SK-N-MC (cell line): ENCODE data around the gene VPS25.
A peak's percentile ranks its signal among the peaks of the same experiment; 100 is the strongest.

Experiments used
- DNase-seq: peaks from one replicate; pipeline ENCODE4 v3.0.0-alpha.2; 2011; ENCODE audit warnings: low read depth, low spot score
- H3K27ac ChIP-seq: fragments of 200-600 bp; sonication (generic); 2 replicates; pipeline ENCODE4 v1.5.1; 2016; ENCODE audit warnings: mixed run types
- H3K36me3 ChIP-seq: fragments of 200-600 bp; sonication (generic); 2 replicates; pipeline ENCODE4 v1.6.1; 2017; ENCODE audit warnings: antibody characterized with exemption, low read length, mixed read lengths; ENCODE audit not compliant: insufficient read depth
- H3K4me3 ChIP-seq: fragments of 200-600 bp; sonication (generic); 2 replicates; pipeline ENCODE4 v1.5.1; 2016
- H3K9ac ChIP-seq: fragments of 200-600 bp; sonication (generic); 2 replicates; pipeline ENCODE4 v1.8.0; 2017; ENCODE audit warnings: mixed run types, mixed read lengths; ENCODE audit not compliant: insufficient read length
- H3K9me3 ChIP-seq: fragments of 200-600 bp; sonication (generic); 2 replicates; pipeline ENCODE4 v1.6.1; 2017; ENCODE audit warnings: low read depth, mild to moderate bottlenecking, antibody characterized with exemption, low read length, moderate library complexity, mixed read lengths
- EZH2 ChIP-seq: fragments of 200-600 bp; sonication (generic); IDR thresholded peaks from one replicate; pipeline ENCODE4 v1.6.1; 2017; ENCODE audit warnings: antibody characterized with exemption
- FOXP2 ChIP-seq: optimal IDR thresholded peaks from 2 replicates; pipeline ENCODE3; 2011; ENCODE audit warnings: mild to moderate bottlenecking, moderate library complexity; ENCODE audit not compliant: insufficient read depth; ENCODE audit errors: extremely low read length, control extremely low read depth
- POLR2AphosphoS5 ChIP-seq: IDR thresholded peaks from 2 replicates; pipeline ENCODE4 v1.6.1; 2012; ENCODE audit warnings: mild to moderate bottlenecking, low read depth, low read length, borderline replicate concordance

VPS25 gene

GRCh38 chr17:42779304-42779935 is 6.2 kb downstream of the VPS25 start:
- TF ChIP-seq FOXP2 (no peak), EZH2 (no peak), POLR2AphosphoS5 (no peak)
- no peak overlapping the region for H3K4me3 ChIP-seq
- H3K9me3 ChIP-seq = no peaks in the 10 kb centered on the region
- H3K9ac ChIP-seq = no peak overlapping the region
- H3K27ac ChIP-seq = no peak overlapping the region
- no peak for DNase-seq
- peaks cover 27% of the 10 kb centered on the region for H3K36me3 ChIP-seq

- peak; percentile 32; the same call in 1 of the 2 replicates for TF ChIP-seq POLR2AphosphoS5
- TF ChIP-seq FOXP2 = no peak
- TF ChIP-seq EZH2 = no peak
- Histone ChIP-seq H3K9me3 (no peaks in the 10 kb centered on the region), H3K36me3 (peaks cover 20% of the 10 kb centered on the region), H3K9ac (peak within 1 kb of the TSS; percentile 69), H3K27ac (no peak within 1 kb of the TSS), H3K4me3 (peak within 1 kb of the TSS; percentile 82)
- no peak for DNase-seq
Measured at GRCh38 chr17:42779936-42780850, 6.9 kb downstream of the VPS25 start, which contains the start of gene WNK4. Gene WNK4 (plus strand): TSS chr17:42780610. CDS start chr17:42780699, 89 bp downstream.

GRCh38 chr17:42780851-42781638 is 7.8 kb downstream of the VPS25 start:
- Histone ChIP-seq H3K27ac (no peak overlapping the region), H3K9me3 (no peaks in the 10 kb centered on the region), H3K4me3 (peak overlapping the region; percentile 82), H3K9ac (peak overlapping the region; percentile 69), H3K36me3 (peaks cover 12% of the 10 kb centered on the region)
- DNase-seq = no peak
- no peak for TF ChIP-seq POLR2AphosphoS5
- TF ChIP-seq FOXP2 = no peak
- no peak for TF ChIP-seq EZH2

- Histone ChIP-seq H3K36me3 (peaks cover 8% of the 10 kb centered on the region; the same call in 1 of the 2 replicates), H3K9ac (no peak overlapping the region), H3K9me3 (no peaks in the 10 kb centered on the region), H3K4me3 (no peak overlapping the region), H3K27ac (no peak overlapping the region)
- DNase-seq = no peak
- no peak for TF ChIP-seq FOXP2
- TF ChIP-seq POLR2AphosphoS5 = no peak
- no peak for TF ChIP-seq EZH2
Measured at GRCh38 chr17:42781639-42782165, 8.5 kb downstream of the VPS25 start.

DNA sequence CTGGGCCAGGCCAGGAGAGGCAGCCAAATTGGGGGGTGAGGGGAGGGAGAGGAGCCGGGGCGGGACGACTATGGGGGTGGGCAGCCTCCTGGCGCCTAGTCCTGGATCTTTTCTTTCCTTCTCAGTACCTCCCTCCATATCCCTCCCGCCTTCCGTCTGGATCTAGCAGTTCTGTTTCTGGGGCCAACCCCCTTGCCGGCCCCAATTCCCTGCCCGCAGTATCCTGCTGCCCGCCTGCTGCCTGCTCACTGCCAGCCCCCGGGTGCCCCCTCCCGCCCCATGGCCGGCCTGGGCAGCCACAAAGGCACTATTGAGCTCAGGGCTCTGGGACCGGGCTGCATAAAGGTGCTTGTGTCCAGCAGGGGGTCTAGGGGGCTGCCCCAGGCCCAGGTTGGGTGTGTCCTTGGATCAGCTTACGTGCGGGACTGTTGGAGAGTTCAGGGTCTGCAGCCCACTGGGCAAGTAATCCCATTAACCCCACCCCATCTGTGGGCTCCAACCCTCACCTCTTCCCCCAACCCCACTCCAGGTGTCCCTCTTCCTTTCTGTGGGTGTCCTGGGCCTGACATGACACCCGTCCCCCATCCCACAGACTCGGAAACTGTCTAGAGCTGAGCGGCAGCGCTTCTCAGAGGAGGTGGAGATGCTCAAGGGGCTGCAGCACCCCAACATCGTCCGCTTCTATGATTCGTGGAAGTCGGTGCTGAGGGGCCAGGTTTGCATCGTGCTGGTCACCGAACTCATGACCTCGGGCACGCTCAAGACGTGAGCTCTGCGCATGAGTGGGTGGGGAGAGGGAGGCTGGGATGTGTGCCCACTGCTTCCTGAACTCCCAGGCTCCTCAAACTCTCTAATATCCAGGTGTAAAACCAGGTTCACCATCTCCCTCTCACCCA is 9.2 kb downstream of the VPS25 start:
- Histone ChIP-seq H3K4me3 (no peak overlapping the region), H3K9ac (no peak overlapping the region), H3K36me3 (peaks cover 6% of the 10 kb centered on the region; the same call in 1 of the 2 replicates), H3K27ac (no peak overlapping the region), H3K9me3 (no peaks in the 10 kb centered on the region)
- no peak for DNase-seq
- TF ChIP-seq EZH2 (no peak), FOXP2 (no peak), POLR2AphosphoS5 (no peak)

DNA sequence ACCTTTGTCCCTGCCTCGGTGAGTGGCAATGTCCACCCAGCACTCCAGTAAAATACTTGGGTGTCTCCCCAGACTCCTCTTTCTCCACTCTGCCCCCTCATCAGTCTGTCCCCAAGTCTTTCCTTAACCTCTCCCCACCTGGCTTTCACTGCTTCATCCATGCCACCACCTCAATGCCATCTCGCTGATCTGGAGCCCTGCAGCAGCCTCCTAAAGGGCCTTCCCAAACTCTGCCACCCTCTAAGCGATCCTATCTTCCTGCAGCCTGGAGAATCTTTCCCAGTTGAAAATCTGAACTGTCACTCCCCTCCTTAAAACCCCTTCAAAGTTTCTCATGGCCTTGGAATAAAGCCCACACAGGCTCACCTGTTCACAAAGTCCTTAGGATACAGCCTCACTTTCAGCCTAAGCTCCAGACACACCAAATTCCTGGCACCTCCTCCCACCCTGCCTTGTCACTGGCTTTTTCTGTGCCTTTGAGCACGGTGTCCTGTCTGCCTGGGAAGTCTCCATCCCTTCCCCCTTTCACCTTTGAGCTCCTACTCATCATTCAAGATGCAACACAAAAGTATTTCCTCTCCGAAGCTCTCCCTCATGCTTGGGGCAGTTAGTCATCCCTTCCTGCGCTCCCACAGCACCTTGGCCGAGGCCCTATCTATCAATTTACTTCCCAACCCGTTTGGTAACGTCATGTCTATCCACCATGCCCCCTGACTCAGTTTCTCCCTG is 10.0 kb downstream of the VPS25 start:
- DNase-seq = no peak
- H3K4me3 ChIP-seq = no peak overlapping the region
- no peaks in the 10 kb centered on the region for H3K9me3 ChIP-seq
- H3K9ac ChIP-seq = no peak overlapping the region
- TF ChIP-seq POLR2AphosphoS5 (no peak), FOXP2 (no peak), EZH2 (no peak)
- no peak overlapping the region for H3K27ac ChIP-seq
- H3K36me3 ChIP-seq = peaks cover 6% of the 10 kb centered on the region; the same call in 1 of the 2 replicates

DNA sequence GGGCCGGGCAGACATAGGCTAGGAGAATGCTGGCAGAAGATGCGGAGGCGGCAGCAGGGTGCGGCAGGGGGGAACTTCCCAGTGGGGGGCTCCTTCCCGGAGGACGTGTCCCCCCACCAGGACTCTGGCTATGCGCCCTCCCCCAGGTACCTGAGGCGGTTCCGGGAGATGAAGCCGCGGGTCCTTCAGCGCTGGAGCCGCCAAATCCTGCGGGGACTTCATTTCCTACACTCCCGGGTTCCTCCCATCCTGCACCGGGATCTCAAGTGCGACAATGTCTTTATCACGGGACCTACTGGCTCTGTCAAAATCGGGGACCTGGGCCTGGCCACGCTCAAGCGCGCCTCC is 10.5 kb downstream of the VPS25 start:
- no peaks in the 10 kb centered on the region for H3K9me3 ChIP-seq
- DNase-seq = no peak
- H3K27ac ChIP-seq = no peak overlapping the region
- no peak overlapping the region for H3K9ac ChIP-seq
- peaks cover 5% of the 10 kb centered on the region; the same call in 1 of the 2 replicates for H3K36me3 ChIP-seq
- TF ChIP-seq POLR2AphosphoS5 (no peak), EZH2 (no peak), FOXP2 (no peak)
- H3K4me3 ChIP-seq = no peak overlapping the region
